Measurements from ENCODE around the gene CCBE1.

DNA sequence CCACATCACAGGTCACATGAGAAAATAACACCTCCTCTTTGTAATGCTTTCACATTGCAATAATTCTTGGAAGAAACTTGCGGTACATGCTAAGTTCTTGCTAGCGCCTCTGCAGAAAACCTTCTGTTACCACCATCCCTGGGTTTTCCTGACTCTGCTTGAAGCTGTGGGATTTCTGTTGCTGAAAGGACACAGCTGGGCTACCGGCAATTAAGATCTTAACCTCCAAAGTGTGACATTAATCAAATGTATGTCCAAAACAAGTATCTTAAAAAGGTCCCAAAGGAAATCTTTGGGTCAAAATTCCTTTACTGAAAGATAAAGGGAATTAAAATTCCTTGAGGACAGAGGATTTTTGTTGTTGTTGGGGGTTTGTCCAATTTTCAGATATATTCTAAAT, 7.5 kb downstream of the CCBE1 start:
- TF ChIP-seq RAD21 (IDR thresholded peaks at IDR 0.05; ENCODE audit: low read length) (no peak), POLR2A (IDR thresholded peaks at IDR 0.05; ENCODE audit: low read depth, low read length) (no peak), MAZ (IDR thresholded peaks at IDR 0.05; ENCODE audit: borderline replicate concordance, low read depth, low read length) (no peak), BHLHE40 (IDR thresholded peaks at IDR 0.05; ENCODE audit: low read depth, low read length) (no peak), SMC3 (IDR thresholded peaks at IDR 0.05; ENCODE audit: low read depth, low read length) (no peak), RCOR1 (IDR thresholded peaks at IDR 0.05; ENCODE audit: insufficient replicate concordance, low read length) (no peak), RFX5 (IDR thresholded peaks at IDR 0.05; ENCODE audit: low read depth, low read length) (no peak), NFE2L2 (IDR thresholded peaks at IDR 0.05; ENCODE audit: low read depth, low read length) (no peak), FOS (IDR thresholded peaks at IDR 0.05; ENCODE audit: low read depth, low read length) (no peak), CEBPB (IDR thresholded peaks at IDR 0.05; ENCODE audit: low read depth, low read length) (no peak)
- TF ChIP-seq, protein P1, sequence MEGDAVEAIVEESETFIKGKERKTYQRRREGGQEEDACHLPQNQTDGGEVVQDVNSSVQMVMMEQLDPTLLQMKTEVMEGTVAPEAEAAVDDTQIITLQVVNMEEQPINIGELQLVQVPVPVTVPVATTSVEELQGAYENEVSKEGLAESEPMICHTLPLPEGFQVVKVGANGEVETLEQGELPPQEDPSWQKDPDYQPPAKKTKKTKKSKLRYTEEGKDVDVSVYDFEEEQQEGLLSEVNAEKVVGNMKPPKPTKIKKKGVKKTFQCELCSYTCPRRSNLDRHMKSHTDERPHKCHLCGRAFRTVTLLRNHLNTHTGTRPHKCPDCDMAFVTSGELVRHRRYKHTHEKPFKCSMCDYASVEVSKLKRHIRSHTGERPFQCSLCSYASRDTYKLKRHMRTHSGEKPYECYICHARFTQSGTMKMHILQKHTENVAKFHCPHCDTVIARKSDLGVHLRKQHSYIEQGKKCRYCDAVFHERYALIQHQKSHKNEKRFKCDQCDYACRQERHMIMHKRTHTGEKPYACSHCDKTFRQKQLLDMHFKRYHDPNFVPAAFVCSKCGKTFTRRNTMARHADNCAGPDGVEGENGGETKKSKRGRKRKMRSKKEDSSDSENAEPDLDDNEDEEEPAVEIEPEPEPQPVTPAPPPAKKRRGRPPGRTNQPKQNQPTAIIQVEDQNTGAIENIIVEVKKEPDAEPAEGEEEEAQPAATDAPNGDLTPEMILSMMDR (conservative IDR thresholded peaks at IDR 0.05; ENCODE audit: low read depth, low read length): no peak
- TF ChIP-seq, protein P2, sequence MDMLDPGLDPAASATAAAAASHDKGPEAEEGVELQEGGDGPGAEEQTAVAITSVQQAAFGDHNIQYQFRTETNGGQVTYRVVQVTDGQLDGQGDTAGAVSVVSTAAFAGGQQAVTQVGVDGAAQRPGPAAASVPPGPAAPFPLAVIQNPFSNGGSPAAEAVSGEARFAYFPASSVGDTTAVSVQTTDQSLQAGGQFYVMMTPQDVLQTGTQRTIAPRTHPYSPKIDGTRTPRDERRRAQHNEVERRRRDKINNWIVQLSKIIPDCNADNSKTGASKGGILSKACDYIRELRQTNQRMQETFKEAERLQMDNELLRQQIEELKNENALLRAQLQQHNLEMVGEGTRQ (IDR thresholded peaks at IDR 0.05; ENCODE audit: low read depth, low read length): no peak

All from IMR-90 (cell line).